Transverse colon (tissue), 4 donors: ENCODE measurements around the gene ZNF155. TPM values are rescaled to one million over a fixed set of nuclear protein-coding genes. Genes with fewer than 3 reads are reported as not detected.

ENCODE experiments used
- DNase-seq: peaks from one replicate; pipeline ENCODE4 v3.0.0-alpha.2; 2019
- H3K27ac ChIP-seq, 4 donors: fragments of 200-600 bp; sonication (generic); 2 replicates each; pipeline ENCODE4 v1.5.1; 2016 to 2018; ENCODE audit warnings: inconsistent platforms in 4 of 4
- H3K27me3 ChIP-seq: fragments of 200-600 bp; sonication (generic); 2 replicates; pipeline ENCODE4 v1.5.1; 2017; ENCODE audit warnings: inconsistent platforms
- H3K36me3 ChIP-seq, 4 donors: fragments of 200-600 bp; sonication (generic); 2 replicates each; pipeline ENCODE4 v1.5.1; 2017 to 2019; ENCODE audit warnings: inconsistent platforms in 4 of 4
- H3K4me1 ChIP-seq, 4 donors: fragments of 200-600 bp; sonication (generic); 2 replicates each; pipeline ENCODE4 v1.5.1; 2017 to 2020; ENCODE audit warnings: inconsistent platforms in 4 of 4
- H3K4me3 ChIP-seq, 4 donors: fragments of 200-600 bp; sonication (generic); 1 replicate in 1 of 4; 2 replicates in 3 of 4; pipeline versions ENCODE4 v1.5.1 to v1.6.1; 2017 to 2019; ENCODE audit warnings: inconsistent platforms in 4 of 4
- H3K9me3 ChIP-seq, 2 donors: fragments of 200-600 bp; sonication (generic); 2 replicates each; pipeline ENCODE4 v1.5.1; 2017 to 2019; ENCODE audit warnings: inconsistent platforms in 2 of 2
- CTCF ChIP-seq, 5 experiments: fragments of 200-600 bp in 3 of 5; fragments of 450-650 bp in 2 of 5; sonication (generic) in 3 of 5; IDR thresholded peaks; 1 replicate in 2 of 5; 2 replicates in 3 of 5; pipeline ENCODE4 v1.5.1; 2016 to 2017; ENCODE audit warnings: antibody characterized with exemption in 5 of 5, inconsistent platforms in 3 of 5, mild to moderate bottlenecking in 2 of 5, moderate library complexity in 1 of 5
- EP300 ChIP-seq: sonication (generic); formaldehyde crosslinking; IDR thresholded peaks from one replicate; pipeline ENCODE4 v1.6.1; 2017; ENCODE audit warnings: antibody characterized with exemption, low read depth
- POLR2A ChIP-seq: fragments of 450-650 bp; IDR thresholded peaks from one replicate; pipeline ENCODE4 v1.6.1; 2016; ENCODE audit warnings: antibody characterized with exemption, mild to moderate bottlenecking, moderate library complexity
- POLR2AphosphoS5 ChIP-seq, 3 donors: sonication (generic); formaldehyde crosslinking; IDR thresholded peaks; one replicate each; pipeline ENCODE4 v1.6.1; 2016; ENCODE audit warnings: antibody characterized with exemption in 3 of 3
- WGBS, 2 donors: methylation state at CpG; one replicate each; pipeline ENCODE4 v1.1.5; 2018; ENCODE audit warnings: low coverage in 1 of 2; 5-methylcytosine and 5-hydroxymethylcytosine counted together
- in situ Hi-C, 4 donors: fragments of 200-750 bp; cut with MboI; loops; one replicate each; pipeline versions ENCODE4 v1.15.0 to v1.15.1; 2017; ENCODE audit warnings: low sequenced_read_pairs in 3 of 4, low pct_ligation_motif_present in 1 of 4, low pct_unique_long_range_greater_than_20kb in 1 of 4
- intact Hi-C: fragments of 100-400 bp; cut with DNase I; formaldehyde crosslinking; loops from one replicate; pipeline ENCODE4 v1.15.1; 2023; ENCODE audit warnings: low total_unique reads
- total RNA-seq, 4 donors: library from RNA; depleted of rRNA; stranded (reverse); fragments of >200 nt; gene quantifications; one replicate each; pipeline ENCODE4 v1.1.0, GENCODE V29; 2016

Gene ZNF155
- total RNA-seq, 4 donors from 2014 or later = 1.2 to 7.5 (median 3.8) TPM

GRCh38 chr19:43956827-43957226, 27.2 kb upstream of the ZNF155 start:
- H3K36me3 ChIP-seq = peaks cover 0 to 7% (median 0%) of the 10 kb centered on the region in 4 donors
- no peak for DNase-seq
- TF ChIP-seq EP300 (no peak), POLR2AphosphoS5 (IDR thresholded peaks at IDR 0.05) (no peak), CTCF (IDR thresholded peaks at IDR 0.05) (no peak), POLR2A (no peak)
- H3K27me3 ChIP-seq = no peaks in the 10 kb centered on the region
- no peaks in the 10 kb centered on the region for H3K4me1 ChIP-seq
- no peak overlapping the region for H3K27ac ChIP-seq
- H3K9me3 ChIP-seq = peaks cover 35 to 58% of the 10 kb centered on the region in 2 donors
- H3K4me3 ChIP-seq = no peak overlapping the region
- intact Hi-C loops (no loop called here), in situ Hi-C loops (no loop called here)
- 82 to 95% methylated on average over 2 to 3 of the region's 3 CpGs for WGBS, 2 donors

- in situ Hi-C loops = no loop called here
- DNase-seq = no peak
- H3K4me1 ChIP-seq = no peaks in the 10 kb centered on the region
- no peaks in the 10 kb centered on the region for H3K27me3 ChIP-seq
- peaks cover 44 to 67% of the 10 kb centered on the region in 2 donors for H3K9me3 ChIP-seq
- no peak overlapping the region for H3K27ac ChIP-seq
- TF ChIP-seq POLR2A (no peak), EP300 (no peak)
- intact Hi-C loops = no loop called here
- 89 to 91% methylated on average over 3 of the region's 3 CpGs for WGBS, 2 donors
- H3K4me3 ChIP-seq = no peak overlapping the region
- peaks cover 0 to 10% (median 2%) of the 10 kb centered on the region in 4 donors for H3K36me3 ChIP-seq
Measured at GRCh38 chr19:43957891-43958290, 26.1 kb upstream of the ZNF155 start.

- Histone ChIP-seq H3K4me1 (no peaks in the 10 kb centered on the region), H3K27ac (no peak overlapping the region), H3K9me3 (peaks cover 62 to 92% of the 10 kb centered on the region in 2 donors), H3K36me3 (peaks cover 0 to 35% (median 13%) of the 10 kb centered on the region in 4 donors), H3K27me3 (no peaks in the 10 kb centered on the region), H3K4me3 (no peak overlapping the region)
- 53 to 63% methylated on average over 3 to 4 of the region's 4 CpGs for WGBS, 2 donors
- TF ChIP-seq EP300 = no peak
- TF ChIP-seq CTCF (IDR thresholded peaks at IDR 0.05) = no peak
- no peak for TF ChIP-seq POLR2AphosphoS5 (IDR thresholded peaks at IDR 0.05)
- no peak for TF ChIP-seq POLR2A
- no peak for DNase-seq
- in situ Hi-C loops = no loop called here
- intact Hi-C loops = no loop called here
Measured at GRCh38 chr19:43960411-43960810, 23.6 kb upstream of the ZNF155 start.

GRCh38 chr19:43966079-43966694, 17.8 kb upstream of the ZNF155 start:
- no peaks in the 10 kb centered on the region for H3K27me3 ChIP-seq
- H3K36me3 ChIP-seq = peaks cover 0 to 68% (median 32%) of the 10 kb centered on the region in 4 donors
- H3K9me3 ChIP-seq = peaks cover 87 to 96% of the 10 kb centered on the region in 2 donors
- no peak overlapping the region for H3K27ac ChIP-seq
- no peaks in the 10 kb centered on the region for H3K4me1 ChIP-seq
- no peak for TF ChIP-seq POLR2A
- no peak for TF ChIP-seq EP300
- no peak for TF ChIP-seq POLR2AphosphoS5 (IDR thresholded peaks at IDR 0.05)
- TF ChIP-seq CTCF (IDR thresholded peaks at IDR 0.05) = no peak
- intact Hi-C loops (no loop called here), in situ Hi-C loops (no loop called here)
- no peak overlapping the region for H3K4me3 ChIP-seq
- no peak for DNase-seq
- 95% methylated on average over 3 of the region's 3 CpGs; no CpG with 5 or more reads in 1 of the 2 donors for WGBS, 2 donors

- in situ Hi-C loops = no loop called here
- intact Hi-C loops = no loop called here
- peaks cover 0 to 6% (median 0%) of the 10 kb centered on the region in 4 donors for H3K36me3 ChIP-seq
- peaks cover 77 to 90% of the 10 kb centered on the region in 2 donors for H3K9me3 ChIP-seq
- no peaks in the 10 kb centered on the region for H3K27me3 ChIP-seq
- H3K4me1 ChIP-seq = no peaks in the 10 kb centered on the region
- no peak for TF ChIP-seq POLR2A
- no peak overlapping the region for H3K4me3 ChIP-seq
- H3K27ac ChIP-seq = no peak overlapping the region
- 73 to 75% methylated on average over 1 of the region's 1 CpG for WGBS, 2 donors
- no peak for DNase-seq
Measured at GRCh38 chr19:43976732-43977131, 7.3 kb upstream of the ZNF155 start.
